Measurements from ENCODE around the gene SLC4A9.

The SLC4A9 gene

GRCh38 chr5:140351609-140352334 is 8.2 kb upstream of the SLC4A9 start:
- peak; percentile 44 for DNase-seq (ENCODE audit: low read depth)
- no peak overlapping the region for H3K4me3 ChIP-seq (ENCODE audit: low read length)
- peak; percentile 80 for TF ChIP-seq CTCF (conservative IDR thresholded peaks at IDR 0.05; ENCODE audit: low read depth, low read length)

- no peak for DNase-seq (ENCODE audit: low read depth)
- no peak overlapping the region for H3K4me3 ChIP-seq (ENCODE audit: low read length)
- TF ChIP-seq CTCF (conservative IDR thresholded peaks at IDR 0.05; ENCODE audit: low read depth, low read length): no peak
These were observed 4.4 kb upstream of the SLC4A9 start for GRCh38 chr5:140355546-140355945.

GRCh38 chr5:140356853-140357725 is 2.9 kb upstream of the SLC4A9 start:
- TF ChIP-seq CTCF (conservative IDR thresholded peaks at IDR 0.05; ENCODE audit: low read depth, low read length): no peak
- no peak for DNase-seq (ENCODE audit: low read depth)
- no peak overlapping the region for H3K4me3 ChIP-seq (ENCODE audit: low read length)

- peak; percentile 68 for DNase-seq (ENCODE audit: low read depth)
- TF ChIP-seq CTCF (conservative IDR thresholded peaks at IDR 0.05; ENCODE audit: low read depth, low read length): peak; percentile 90
- H3K4me3 ChIP-seq (ENCODE audit: low read length): no peak overlapping the region
These were observed 2.3 kb upstream of the SLC4A9 start for GRCh38 chr5:140357726-140358093.

GRCh38 chr5:140358738-140359310 is 1.2 kb upstream of the SLC4A9 start:
- DNase-seq (ENCODE audit: low read depth): peak; percentile 44
- TF ChIP-seq CTCF (conservative IDR thresholded peaks at IDR 0.05; ENCODE audit: low read depth, low read length): peak; percentile 68
- H3K4me3 ChIP-seq (ENCODE audit: low read length): no peak overlapping the region

GRCh38 chr5:140360681-140361479 is 886 bp downstream of the SLC4A9 start:
- no peak overlapping the region for H3K4me3 ChIP-seq (ENCODE audit: low read length)
- no peak for TF ChIP-seq CTCF (conservative IDR thresholded peaks at IDR 0.05; ENCODE audit: low read depth, low read length)
- no peak for DNase-seq (ENCODE audit: low read depth)
